Cortex of kidney (tissue), 1 donor: Measurements from ENCODE around the gene DICER1.

Experiments
- DNase-seq: peaks from one replicate; lab custom pipeline; 2025; lab: John Stamatoyannopoulos, UW

DICER1 gene

GRCh38 chr14:95087619-95088018 is 69.7 kb downstream of the DICER1 start:
- DNase-seq, result no peak

DNA sequence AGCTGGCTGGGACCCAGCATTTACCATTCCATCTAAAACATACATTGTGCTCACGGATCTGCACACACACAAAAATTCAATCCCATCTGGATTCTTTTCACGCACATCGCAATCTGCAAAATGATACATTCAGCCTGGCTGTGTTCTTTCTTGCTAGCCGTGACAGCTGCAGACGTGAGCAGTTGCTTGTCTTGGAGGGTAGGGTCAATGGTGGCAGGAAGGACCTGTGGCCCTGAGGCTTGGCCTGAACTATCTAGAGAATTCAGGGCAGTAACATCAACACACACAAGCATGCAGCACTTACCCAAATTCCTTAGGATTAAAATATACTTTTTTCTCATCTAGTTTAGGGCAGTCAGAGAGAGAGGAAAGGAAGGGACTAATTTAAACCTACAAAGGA is 72.0 kb downstream of the DICER1 start:
- no peak for DNase-seq

DNA sequence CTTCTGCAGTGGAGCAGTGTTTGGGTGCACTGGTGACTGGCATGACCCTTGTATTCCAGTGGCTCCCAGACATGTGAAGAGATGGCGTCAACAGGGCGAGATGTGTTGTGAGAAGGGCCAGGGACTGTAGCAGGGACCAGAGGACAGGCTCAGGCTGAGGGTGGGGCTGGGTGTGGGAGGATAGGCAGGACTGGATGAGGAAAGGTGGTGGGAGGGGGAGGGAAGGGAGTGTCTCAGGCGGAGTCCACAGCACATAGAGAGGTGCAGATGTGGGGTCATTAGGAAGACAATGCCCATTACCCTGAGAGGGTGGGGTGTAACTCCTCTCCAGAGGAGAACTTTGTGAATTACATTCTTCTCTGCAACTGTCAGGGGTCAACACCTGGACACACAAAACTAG is 78.5 kb downstream of the DICER1 start:
- no peak for DNase-seq

DNA sequence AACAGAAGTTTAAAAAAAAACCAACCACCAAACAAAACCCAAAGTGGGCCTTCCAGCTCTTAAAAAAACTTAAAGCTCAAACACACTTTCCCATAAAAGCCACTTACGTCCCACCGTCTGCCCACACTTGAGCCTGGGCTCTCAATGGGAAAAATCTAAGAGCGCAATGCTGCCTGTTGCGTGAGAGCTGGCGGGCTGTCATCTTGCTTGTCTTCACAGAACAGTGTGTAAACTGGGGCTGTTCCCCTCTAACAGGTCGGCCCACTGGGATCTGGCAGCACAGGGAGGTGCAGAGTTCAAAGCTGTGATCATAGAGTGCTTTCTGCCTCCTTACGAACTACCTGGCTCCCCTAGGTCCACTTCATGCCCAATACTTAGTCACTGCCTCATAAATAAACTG is 80.0 kb downstream of the DICER1 start:
- DNase-seq, result no peak

DNA sequence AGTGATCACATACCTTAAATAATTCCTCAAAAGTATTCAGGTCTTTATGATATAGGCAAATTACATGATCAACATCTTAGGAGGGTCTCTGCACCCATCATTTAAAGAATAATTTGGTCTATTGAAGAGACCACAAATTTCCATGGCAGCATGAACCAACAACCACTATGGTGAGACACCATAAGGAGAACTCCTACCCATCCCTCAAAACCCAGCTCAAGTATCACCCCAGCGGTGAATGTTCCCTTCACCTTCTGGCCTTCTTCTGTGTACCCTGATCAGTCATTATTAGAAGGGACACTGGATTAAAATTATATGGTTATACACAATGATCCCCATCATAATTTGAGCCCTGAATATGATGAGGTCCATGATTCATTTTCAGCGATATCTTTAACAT is 81.5 kb downstream of the DICER1 start:
- DNase-seq, result no peak

GRCh38 chr14:95073947-95074346 is 83.4 kb downstream of the DICER1 start:
- DNase-seq, result no peak

DNA sequence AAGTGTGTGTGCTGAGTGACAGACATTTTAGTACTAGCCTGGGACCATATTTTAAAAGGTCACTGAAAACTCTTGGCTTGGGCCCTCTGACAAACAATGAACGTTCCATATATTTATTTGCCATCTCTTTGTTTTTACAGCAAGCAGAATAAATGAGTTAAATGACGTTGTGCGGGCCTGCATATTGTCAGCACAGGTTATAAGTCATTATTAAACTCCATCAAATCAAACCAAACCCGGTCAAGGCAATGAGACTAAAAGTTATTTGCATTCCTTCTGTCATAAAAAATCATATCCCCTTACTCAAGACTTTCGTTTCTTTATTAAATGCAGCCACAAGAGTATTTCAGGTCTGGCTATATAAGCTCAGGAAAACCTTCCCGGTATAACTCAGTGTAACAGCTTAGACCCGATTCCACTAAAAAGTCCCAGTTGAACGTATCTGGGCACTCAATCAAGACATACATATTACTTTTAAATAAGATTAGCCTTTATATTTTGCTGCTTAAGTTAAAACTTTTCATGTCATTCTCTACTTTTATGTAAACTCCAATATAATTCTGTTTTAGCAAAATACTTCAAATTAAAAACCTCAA is 84.9 kb downstream of the DICER1 start:
- no peak for DNase-seq

- no peak for DNase-seq
These were observed 85.6 kb downstream of the DICER1 start for GRCh38 chr14:95071649-95072280.

DNA sequence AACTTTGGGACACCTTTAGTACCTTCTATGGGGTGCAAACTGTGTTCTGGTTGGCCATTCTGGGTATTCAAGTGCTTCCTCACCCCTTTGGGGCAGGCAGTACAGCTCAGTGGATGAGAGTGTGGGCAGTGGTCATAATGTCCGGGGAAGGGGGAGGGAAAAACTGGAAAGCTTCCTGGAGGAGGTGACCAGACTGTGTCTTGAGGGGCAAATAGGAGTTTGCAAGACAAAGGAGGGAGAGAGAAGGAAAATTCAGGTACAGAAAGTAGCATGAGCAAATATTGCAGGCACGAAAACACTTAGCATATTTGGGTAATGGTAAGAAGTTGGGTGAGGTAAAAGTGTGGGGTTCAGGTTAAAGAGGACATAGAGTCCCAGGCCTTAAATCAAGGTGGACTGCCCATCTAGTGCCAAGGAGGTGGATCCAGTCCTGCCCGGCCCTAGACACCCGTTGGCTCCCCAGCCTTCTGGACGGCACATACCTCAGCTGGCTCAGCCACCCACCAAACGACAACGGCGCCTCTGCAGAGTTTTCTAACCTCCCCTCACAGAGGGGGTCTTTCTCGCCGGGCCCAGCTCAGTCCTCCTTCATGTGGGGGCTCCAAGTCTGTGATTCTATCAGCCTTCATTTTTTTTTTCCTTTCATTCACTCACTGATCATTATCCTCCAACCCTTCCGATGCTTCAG is 86.4 kb downstream of the DICER1 start:
- DNase-seq, result no peak

DNA sequence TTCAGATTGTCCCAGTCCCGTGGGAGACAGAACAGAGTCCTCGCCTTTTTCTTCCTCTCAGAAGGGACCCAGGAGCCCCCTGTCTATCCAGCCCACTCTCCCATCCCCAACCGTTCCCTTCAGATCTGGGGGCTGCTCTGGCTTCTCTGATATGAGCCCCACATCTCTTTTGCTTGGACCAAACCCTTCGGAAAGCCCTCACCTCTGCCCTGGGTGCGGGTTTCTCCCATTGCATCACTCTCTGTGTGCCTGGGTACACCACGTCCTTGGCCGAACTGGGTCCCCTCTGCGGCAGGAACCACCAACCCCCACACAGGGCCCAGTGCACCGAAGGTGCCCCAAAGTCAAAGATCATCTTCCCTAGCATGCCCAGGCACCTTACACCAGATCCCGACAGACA is 87.8 kb downstream of the DICER1 start:
- DNase-seq, result no peak

GRCh38 chr14:95069018-95069417 is 88.3 kb downstream of the DICER1 start:
- no peak for DNase-seq

DNA sequence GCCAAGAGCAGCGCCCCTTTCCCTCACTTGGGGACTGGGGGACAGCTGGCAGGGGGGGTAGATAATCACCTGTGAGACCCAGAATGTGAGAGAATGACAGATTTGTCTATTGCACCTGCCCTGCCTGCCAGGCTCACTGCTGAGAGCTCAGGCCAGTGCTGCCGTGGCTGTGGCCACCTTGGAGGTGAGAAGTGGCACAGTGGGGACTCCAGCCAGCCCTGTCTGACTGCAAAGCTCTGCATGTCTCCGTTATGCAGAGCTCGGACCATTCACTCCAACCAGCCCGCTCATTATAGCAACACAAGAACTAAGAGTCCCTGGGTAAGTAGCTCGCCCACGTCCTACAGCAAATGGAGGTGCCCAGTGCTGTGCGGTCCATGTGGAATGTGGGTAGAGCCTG is 88.8 kb downstream of the DICER1 start:
- no peak for DNase-seq

DNA sequence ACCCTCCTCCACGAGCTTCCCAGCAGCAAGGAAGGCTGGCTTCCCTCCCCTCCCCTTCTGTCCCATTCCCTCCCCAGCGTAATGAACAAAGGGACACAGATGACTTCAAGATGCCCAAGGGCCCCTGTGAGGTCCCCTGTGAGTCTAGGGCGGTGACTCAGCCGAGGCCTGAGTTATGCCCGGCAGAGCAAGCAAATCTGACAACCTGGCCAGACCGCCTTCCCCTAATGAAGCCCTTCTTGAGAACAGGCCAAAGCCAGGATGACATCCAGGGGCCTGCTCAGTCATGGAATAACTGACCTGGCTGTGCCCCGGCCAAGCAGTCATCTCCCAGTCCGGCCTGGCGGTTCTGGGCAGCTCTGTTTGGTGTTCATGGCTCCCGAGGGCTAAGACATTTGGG is 89.2 kb downstream of the DICER1 start:
- no peak for DNase-seq

- no peak for DNase-seq
These were observed 89.8 kb downstream of the DICER1 start for GRCh38 chr14:95067526-95067925.

DNA sequence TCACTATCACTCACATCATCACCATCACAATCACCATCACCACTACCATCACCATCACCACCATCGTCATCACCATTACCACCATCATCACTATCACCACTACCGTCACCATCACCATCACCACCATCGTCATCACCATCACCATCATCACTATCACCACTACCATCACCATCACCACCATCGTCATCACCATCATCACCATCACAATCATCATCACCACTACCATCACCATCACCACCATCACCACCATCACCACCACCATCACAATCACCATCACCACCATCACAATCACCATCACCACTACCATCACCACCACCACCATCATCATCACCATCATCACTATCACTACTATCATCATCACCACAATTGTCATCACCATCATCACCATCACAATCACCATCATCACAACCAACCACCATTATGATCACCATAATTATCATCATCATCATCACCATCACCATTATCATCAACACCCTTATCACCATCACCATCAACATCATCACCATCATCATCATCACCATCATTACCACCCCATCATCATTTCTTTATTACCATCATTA is 90.8 kb downstream of the DICER1 start:
- DNase-seq, result no peak

DNA sequence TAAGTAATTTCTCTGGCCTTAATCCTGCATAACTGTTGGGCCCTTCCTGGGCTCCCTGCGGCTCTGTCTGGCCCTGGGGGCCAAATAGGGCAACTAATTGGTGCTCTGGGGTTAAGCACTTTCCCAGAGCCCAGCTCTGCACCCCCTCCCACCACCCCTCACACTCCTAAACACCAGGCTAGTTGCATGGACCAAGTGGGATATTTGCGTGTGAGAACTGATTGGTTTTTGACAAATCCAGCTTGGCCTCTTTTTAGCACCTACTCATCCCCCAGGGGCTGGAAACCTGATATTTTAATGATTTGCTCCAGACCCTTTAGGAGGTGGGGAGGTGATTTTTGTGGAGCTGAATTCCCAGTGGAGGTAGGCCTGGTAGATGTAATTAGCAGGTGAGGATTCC is 91.9 kb downstream of the DICER1 start:
- no peak for DNase-seq

DNA sequence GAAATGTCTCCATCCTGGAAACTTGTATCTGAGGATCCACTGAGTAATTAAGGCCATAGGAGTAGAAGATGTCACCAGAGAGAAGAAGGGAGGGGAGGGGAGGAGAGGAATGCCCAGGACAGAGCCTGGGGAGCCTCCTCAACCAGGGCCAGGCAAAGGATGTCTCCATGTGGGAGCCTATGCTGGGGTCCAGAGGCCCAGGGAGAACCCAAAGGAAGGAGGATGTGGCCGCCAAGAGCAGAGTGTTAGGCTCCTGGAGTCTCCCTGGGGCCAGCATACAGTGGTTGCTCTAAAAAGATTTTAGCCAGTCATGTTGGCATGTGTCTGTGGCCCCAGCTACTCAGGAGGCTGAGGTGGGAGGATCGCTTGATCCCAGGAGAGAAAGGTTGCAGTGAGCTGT is 92.6 kb downstream of the DICER1 start:
- no peak for DNase-seq

DNA sequence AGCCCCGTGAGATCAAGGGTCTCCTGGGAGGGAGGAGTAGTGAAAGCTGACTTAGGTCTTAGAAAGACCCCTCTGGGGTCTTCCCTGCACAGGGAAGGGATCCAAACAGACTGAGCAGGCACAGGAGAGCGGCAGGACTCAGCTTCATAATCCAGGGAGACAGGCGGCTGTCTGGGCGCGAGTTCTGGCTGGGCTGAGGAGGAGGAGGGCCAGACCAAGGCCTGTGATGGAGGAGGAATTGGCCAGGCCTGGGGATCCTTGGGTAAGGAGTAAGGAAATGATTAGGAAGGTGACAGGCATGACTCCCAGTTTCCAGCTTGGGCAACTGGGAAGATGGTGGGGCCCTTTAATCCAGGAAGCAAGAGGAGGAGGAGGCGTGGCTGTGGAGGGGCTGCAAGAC is 93.1 kb downstream of the DICER1 start:
- DNase-seq, result no peak

DNA sequence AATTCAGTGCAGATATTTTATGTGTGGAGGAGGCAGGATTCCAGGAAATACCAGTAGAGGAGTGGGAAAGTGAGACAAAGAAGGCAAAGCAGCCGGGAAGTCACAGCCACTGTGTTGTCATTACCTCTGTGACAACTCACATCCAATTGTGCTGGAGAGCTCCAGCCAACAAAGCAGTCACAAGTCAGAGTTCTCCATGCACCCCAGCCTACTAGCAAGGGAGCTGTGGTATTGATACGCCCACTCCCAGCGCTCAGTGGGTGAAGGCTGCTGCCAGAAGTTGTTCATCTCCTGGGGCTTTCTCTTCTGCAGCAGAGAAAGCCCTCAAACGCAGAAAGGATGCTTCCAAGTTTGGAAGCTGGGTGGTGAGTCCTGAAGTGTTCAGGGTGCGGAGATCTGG is 93.9 kb downstream of the DICER1 start:
- DNase-seq, result no peak

- DNase-seq, result no peak
These were observed 94.4 kb downstream of the DICER1 start for GRCh38 chr14:95062946-95063345.

DNA sequence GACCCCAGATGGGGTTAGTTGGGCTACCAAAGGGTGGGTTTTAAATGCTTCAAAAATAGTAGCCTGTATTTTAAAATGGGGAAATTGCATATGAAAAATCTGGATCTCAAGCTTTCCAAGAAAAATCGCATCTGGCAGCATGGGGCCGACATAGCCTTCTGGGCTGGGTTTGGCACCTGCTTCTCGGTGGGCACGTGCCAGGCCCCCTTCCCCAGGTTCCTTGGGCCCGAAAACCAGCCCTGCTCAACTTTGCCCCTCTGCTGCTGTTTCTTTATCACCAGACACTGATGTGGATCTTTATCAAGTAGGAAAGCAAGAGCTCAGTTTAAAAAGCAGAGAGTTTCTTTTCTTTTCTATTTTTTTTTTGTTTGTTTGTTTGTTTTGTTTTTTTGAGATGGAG is 95.1 kb downstream of the DICER1 start:
- no peak for DNase-seq

- no peak for DNase-seq
These were observed 95.8 kb downstream of the DICER1 start for GRCh38 chr14:95061317-95062093.

DNA sequence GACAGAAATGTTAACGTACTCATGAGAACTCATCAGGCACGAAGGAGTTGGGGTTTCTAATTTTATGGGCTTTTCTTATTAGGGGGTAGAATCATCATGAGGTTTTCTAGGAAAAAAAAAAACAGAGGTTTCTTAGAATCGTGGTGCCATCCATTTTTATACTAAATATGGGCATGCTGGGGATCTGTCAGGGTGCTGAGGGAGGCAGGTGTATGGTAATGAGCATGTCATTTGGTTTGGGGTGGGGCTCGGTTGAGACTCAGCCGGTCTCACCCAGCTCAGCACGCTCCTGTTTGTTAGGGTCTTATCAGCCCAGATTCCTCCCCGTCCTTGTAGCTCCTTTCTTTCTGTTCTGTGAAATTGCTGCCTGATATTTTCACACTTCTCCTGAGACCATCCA is 98.2 kb downstream of the DICER1 start:
- DNase-seq, result no peak
